Measurements from ENCODE around the gene MCAM. TPM values are rescaled to one million over a fixed set of nuclear protein-coding genes. Genes with fewer than 3 reads are reported as not detected.
A peak's percentile ranks its signal among the peaks of the same experiment; 100 is the strongest.

MCAM gene
- total RNA-seq, 1 experiment from 2014 or later, result 124 TPM

DNA sequence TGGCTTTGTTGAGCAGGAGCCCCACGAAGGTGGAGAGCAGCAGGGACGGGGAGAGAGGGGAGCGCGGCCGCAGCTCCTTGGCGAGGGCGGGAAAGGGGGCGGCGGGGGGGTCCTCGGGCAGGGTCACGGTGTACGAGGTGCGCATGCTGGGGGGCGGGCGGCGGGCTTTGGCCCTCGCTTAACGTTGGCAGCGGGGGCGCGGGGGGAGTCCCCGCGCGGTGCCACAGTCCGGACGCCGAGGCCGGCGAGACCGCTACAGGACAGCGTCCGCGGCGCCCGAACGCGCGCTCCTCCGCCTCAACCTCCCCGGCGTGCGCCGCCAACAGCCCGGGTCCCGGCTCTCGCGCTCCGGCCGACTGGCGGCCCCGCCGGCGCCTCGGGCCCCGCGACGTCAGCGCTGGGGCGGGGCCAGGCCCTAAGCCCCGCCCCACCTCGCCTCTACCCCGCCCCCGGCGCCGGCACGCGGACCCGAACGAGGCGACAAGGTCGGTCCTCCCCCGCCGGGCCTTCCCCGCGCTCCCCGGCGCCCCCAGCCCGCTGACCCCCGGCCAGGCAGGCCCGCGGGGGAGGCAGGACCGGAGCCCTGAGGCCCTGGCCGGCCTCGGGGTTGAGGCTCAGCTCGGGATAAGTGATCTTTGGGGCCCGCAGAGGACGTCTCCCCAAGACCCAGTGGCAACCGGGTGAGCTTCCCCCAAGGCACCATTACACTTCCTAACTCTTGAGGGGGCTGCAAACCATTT, 47.1 kb upstream of the MCAM start:
- H3K4me3 ChIP-seq (ENCODE audit: low read length), result no peak overlapping the region
- ChIA-PET POLR2A (ENCODE audit: unreplicated experiment) (no interaction called here), CTCF (no interaction called here)
- H3K4me1 ChIP-seq (ENCODE audit: insufficient read depth, low read length), result peaks cover 48% of the 10 kb centered on the region
- no peaks in the 10 kb centered on the region for H3K36me3 ChIP-seq (ENCODE audit: low read depth, low read length)
- no TSS peak for BruUV-seq (replicated peaks)
- H4K20me1 ChIP-seq (ENCODE audit: low read length), result no peaks in the 10 kb centered on the region
- no peak for ATAC-seq
- no peak overlapping the region for H3K9ac ChIP-seq (ENCODE audit: low read length)
- no peak overlapping the region for H3K27ac ChIP-seq (ENCODE audit: low read length)
- no peaks in the 10 kb centered on the region for H3K79me2 ChIP-seq (ENCODE audit: low read length)
- peak overlapping the region; percentile 12; the same call in 1 of the 2 replicates for H3K4me2 ChIP-seq (ENCODE audit: low read length)
- no peaks in the 10 kb centered on the region for H3K9me3 ChIP-seq (ENCODE audit: low read length)
- TF ChIP-seq, protein P1, sequence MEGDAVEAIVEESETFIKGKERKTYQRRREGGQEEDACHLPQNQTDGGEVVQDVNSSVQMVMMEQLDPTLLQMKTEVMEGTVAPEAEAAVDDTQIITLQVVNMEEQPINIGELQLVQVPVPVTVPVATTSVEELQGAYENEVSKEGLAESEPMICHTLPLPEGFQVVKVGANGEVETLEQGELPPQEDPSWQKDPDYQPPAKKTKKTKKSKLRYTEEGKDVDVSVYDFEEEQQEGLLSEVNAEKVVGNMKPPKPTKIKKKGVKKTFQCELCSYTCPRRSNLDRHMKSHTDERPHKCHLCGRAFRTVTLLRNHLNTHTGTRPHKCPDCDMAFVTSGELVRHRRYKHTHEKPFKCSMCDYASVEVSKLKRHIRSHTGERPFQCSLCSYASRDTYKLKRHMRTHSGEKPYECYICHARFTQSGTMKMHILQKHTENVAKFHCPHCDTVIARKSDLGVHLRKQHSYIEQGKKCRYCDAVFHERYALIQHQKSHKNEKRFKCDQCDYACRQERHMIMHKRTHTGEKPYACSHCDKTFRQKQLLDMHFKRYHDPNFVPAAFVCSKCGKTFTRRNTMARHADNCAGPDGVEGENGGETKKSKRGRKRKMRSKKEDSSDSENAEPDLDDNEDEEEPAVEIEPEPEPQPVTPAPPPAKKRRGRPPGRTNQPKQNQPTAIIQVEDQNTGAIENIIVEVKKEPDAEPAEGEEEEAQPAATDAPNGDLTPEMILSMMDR (conservative IDR thresholded peaks at IDR 0.05; ENCODE audit: low read depth, low read length), result no peak
- no peak for TF ChIP-seq EZH2phosphoT487 (IDR thresholded peaks at IDR 0.05; ENCODE audit: borderline replicate concordance, low read length)
- TF ChIP-seq EZH2 (IDR thresholded peaks at IDR 0.05; ENCODE audit: low read length, unreplicated experiment), result no peak
- peaks cover 5% of the 10 kb centered on the region for H3F3A ChIP-seq (ENCODE audit: low read length, unreplicated experiment)
- no peaks in the 10 kb centered on the region for H3K27me3 ChIP-seq (ENCODE audit: low read length)
- H3K9me2 ChIP-seq (replicated peaks; ENCODE audit: low read length), result no peaks in the 10 kb centered on the region
- intact Hi-C loops (cut with micrococcal nuclease), result no loop called here
- H2AFZ ChIP-seq (ENCODE audit: low read length), result no peak overlapping the region
- DNase-seq, result peak; percentile 49

DNA sequence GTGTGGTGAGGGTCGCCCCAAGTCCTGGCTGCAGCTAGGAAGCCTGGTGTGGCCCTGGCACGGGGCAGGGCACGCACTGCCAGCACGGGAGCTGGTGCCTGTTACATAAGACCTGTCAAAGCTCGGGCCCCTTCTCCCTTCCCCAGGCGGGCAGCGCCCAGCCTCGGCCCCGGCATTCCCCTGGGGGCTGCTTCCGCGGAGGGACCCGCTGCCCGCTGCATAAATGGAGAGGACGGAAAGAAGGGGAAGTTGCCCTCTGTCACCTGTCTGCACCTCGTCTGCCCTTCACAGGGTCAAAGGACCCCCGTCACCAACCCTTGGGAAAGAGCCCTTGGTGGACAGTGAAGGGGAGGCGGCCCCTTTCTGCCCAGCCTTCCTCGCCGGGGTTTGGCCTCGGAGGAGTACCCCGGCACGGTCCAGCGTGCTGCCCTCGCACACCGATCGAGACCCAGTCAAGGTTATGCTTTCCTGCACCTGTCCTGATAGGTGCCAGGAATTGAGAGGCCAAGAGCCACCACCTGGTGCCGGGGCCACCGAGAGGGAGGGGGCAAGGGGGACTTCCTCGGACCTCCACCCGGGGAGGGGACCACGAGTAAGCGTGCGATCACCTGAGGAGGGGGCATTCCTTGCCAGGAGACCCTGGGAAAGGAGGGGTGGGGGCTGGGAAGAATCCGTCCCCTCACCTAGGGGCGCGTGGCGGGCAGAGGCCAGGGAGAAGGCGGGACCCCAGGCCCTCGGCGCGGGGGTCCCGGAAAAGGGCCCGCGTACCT, 46.3 kb upstream of the MCAM start:
- H3K9ac ChIP-seq (ENCODE audit: low read length), result no peak overlapping the region
- POLR2A ChIA-PET (ENCODE audit: unreplicated experiment), result no interaction called here

More for the DNA sequence above, 46.3 kb upstream of the MCAM start:
- Histone ChIP-seq H3K4me2 (ENCODE audit: low read length) (peak overlapping the region; percentile 12; the same call in 1 of the 2 replicates), H2AFZ (ENCODE audit: low read length) (no peak overlapping the region), H3K27me3 (ENCODE audit: low read length) (no peaks in the 10 kb centered on the region), H3F3A (ENCODE audit: low read length, unreplicated experiment) (peaks cover 5% of the 10 kb centered on the region), H3K4me1 (ENCODE audit: insufficient read depth, low read length) (peaks cover 41% of the 10 kb centered on the region), H3K9me2 (replicated peaks; ENCODE audit: low read length) (no peaks in the 10 kb centered on the region), H3K36me3 (ENCODE audit: low read depth, low read length) (no peaks in the 10 kb centered on the region), H3K79me2 (ENCODE audit: low read length) (no peaks in the 10 kb centered on the region), H3K9me3 (ENCODE audit: low read length) (no peaks in the 10 kb centered on the region), H3K27ac (ENCODE audit: low read length) (no peak overlapping the region), H3K4me3 (ENCODE audit: low read length) (no peak overlapping the region), H4K20me1 (ENCODE audit: low read length) (no peaks in the 10 kb centered on the region)
- no TSS peak for BruUV-seq (replicated peaks)
- ATAC-seq (no peak), DNase-seq (no peak)
- TF ChIP-seq EZH2phosphoT487 (IDR thresholded peaks at IDR 0.05; ENCODE audit: borderline replicate concordance, low read length), result no peak
- no peak for TF ChIP-seq EZH2 (IDR thresholded peaks at IDR 0.05; ENCODE audit: low read length, unreplicated experiment)
- TF ChIP-seq, protein P1 (conservative IDR thresholded peaks at IDR 0.05; ENCODE audit: low read depth, low read length), result no peak
- intact Hi-C loops (cut with micrococcal nuclease), result no loop called here
- CTCF ChIA-PET, result interaction anchor here (1.1 kb wide), 1 partner anchor 25 kb away, joined by 3 read pairs; no protein-coding TSS in a partner anchor
